HAP-1 (cell line): Measurements from ENCODE around the gene ITIH4.

Experiments used
- DNase-seq, 2 experiments: peaks; one replicate each; pipeline ENCODE4 v3.0.0-alpha.2; 2016 to 2020; ENCODE audit warnings: low spot score in 2 of 2
- H3K27me3 ChIP-seq: fragments of 250-450 bp; sonication (Bioruptor Pico); 2 replicates; pipeline ENCODE4 v1.5.1; 2020; ENCODE audit warnings: low read depth, mild to moderate bottlenecking, moderate library complexity
- H3K36me3 ChIP-seq: fragments of 250-450 bp; sonication (Bioruptor Pico); replicated peaks from 2 replicates; pipeline ENCODE4 v1.5.1; 2020; ENCODE audit warnings: mild to moderate bottlenecking
- H3K4me1 ChIP-seq: fragments of 250-450 bp; sonication (Bioruptor Pico); 2 replicates; pipeline ENCODE4 v1.5.1; 2020; ENCODE audit warnings: mild to moderate bottlenecking
- H3K4me3 ChIP-seq: fragments of 250-450 bp; sonication (Bioruptor Pico); 2 replicates; pipeline ENCODE4 v1.5.1; 2020; ENCODE audit warnings: mild to moderate bottlenecking, moderate library complexity
- H3K9me3 ChIP-seq: fragments of 250-450 bp; sonication (Bioruptor Pico); 2 replicates; pipeline ENCODE4 v1.5.1; 2020; ENCODE audit warnings: mild to moderate bottlenecking, moderate library complexity
- in situ Hi-C: fragments of 300-500 bp; cut with MboI; formaldehyde crosslinking; loops from 3 replicates; pipeline ENCODE4 v1.14.3; 2020; ENCODE audit warnings: low sequenced_read_pairs, inconsistent platforms, mixed read lengths

The ITIH4 gene

GRCh38 chr3:52796411-52796810 is 34.1 kb downstream of the ITIH4 start:
- Histone ChIP-seq H3K4me1 (no peaks in the 10 kb centered on the region), H3K4me3 (no peak overlapping the region), H3K36me3 (no peaks in the 10 kb centered on the region), H3K27me3 (no peaks in the 10 kb centered on the region), H3K9me3 (no peaks in the 10 kb centered on the region)
- in situ Hi-C loops = no loop called here
- DNase-seq = no peak

- Histone ChIP-seq H3K9me3 (no peaks in the 10 kb centered on the region), H3K4me3 (no peak overlapping the region), H3K27me3 (no peaks in the 10 kb centered on the region), H3K4me1 (no peaks in the 10 kb centered on the region), H3K36me3 (no peaks in the 10 kb centered on the region)
- DNase-seq = no peak
- in situ Hi-C loops = no loop called here
Observed at GRCh38 chr3:52795298-52795900, 35.1 kb downstream of the ITIH4 start.

- Histone ChIP-seq H3K4me3 (no peak within 1 kb of the TSS), H3K36me3 (no peaks in the 10 kb centered on the region), H3K27me3 (no peaks in the 10 kb centered on the region), H3K9me3 (no peaks in the 10 kb centered on the region), H3K4me1 (no peaks in the 10 kb centered on the region)
- in situ Hi-C loops = no loop called here
- DNase-seq = no peak
Observed at GRCh38 chr3:52794612-52795099, 35.8 kb downstream of the ITIH4 start, which contains the start of gene ITIH3. Gene ITIH3, plus strand, starts transcription at chr3:52794796. Its CDS starts 8 bp downstream, at chr3:52794804.

GRCh38 chr3:52793702-52794611 is 36.5 kb downstream of the ITIH4 start:
- Histone ChIP-seq H3K4me3 (no peak overlapping the region), H3K9me3 (no peaks in the 10 kb centered on the region), H3K36me3 (no peaks in the 10 kb centered on the region), H3K4me1 (no peaks in the 10 kb centered on the region), H3K27me3 (no peaks in the 10 kb centered on the region)
- in situ Hi-C loops = no loop called here
- no peak for DNase-seq

GRCh38 chr3:52792961-52793695 is 37.3 kb downstream of the ITIH4 start:
- Histone ChIP-seq H3K27me3 (no peaks in the 10 kb centered on the region), H3K9me3 (no peaks in the 10 kb centered on the region), H3K36me3 (no peaks in the 10 kb centered on the region), H3K4me1 (no peaks in the 10 kb centered on the region), H3K4me3 (no peak overlapping the region)
- DNase-seq = no peak
- in situ Hi-C loops = no loop called here

- no peaks in the 10 kb centered on the region for H3K9me3 ChIP-seq
- in situ Hi-C loops = no loop called here
Observed at GRCh38 chr3:52792413-52792812, 38.1 kb downstream of the ITIH4 start.

GRCh38 chr3:52791928-52792327 is 38.5 kb downstream of the ITIH4 start:
- in situ Hi-C loops = no loop called here
- Histone ChIP-seq H3K9me3 (no peaks in the 10 kb centered on the region), H3K4me3 (no peak overlapping the region), H3K4me1 (no peaks in the 10 kb centered on the region), H3K36me3 (no peaks in the 10 kb centered on the region), H3K27me3 (no peaks in the 10 kb centered on the region)
- DNase-seq = no peak

More at GRCh38 chr3:52792413-52792812, 38.1 kb downstream of the ITIH4 start:
- DNase-seq = no peak
- Histone ChIP-seq H3K27me3 (no peaks in the 10 kb centered on the region), H3K4me3 (no peak overlapping the region), H3K4me1 (no peaks in the 10 kb centered on the region), H3K36me3 (no peaks in the 10 kb centered on the region)

GRCh38 chr3:52791366-52791765 is 39.1 kb downstream of the ITIH4 start:
- no peaks in the 10 kb centered on the region for H3K9me3 ChIP-seq
- H3K36me3 ChIP-seq = no peaks in the 10 kb centered on the region
- no peak overlapping the region for H3K4me3 ChIP-seq
- in situ Hi-C loops = no loop called here
- no peak for DNase-seq
- H3K27me3 ChIP-seq = no peaks in the 10 kb centered on the region
- H3K4me1 ChIP-seq = no peaks in the 10 kb centered on the region

- no peak overlapping the region for H3K4me3 ChIP-seq
Observed at GRCh38 chr3:52790741-52791140, 39.7 kb downstream of the ITIH4 start.

GRCh38 chr3:52790337-52790736 is 40.1 kb downstream of the ITIH4 start:
- Histone ChIP-seq H3K4me1 (no peaks in the 10 kb centered on the region), H3K27me3 (no peaks in the 10 kb centered on the region), H3K36me3 (no peaks in the 10 kb centered on the region), H3K4me3 (no peak overlapping the region), H3K9me3 (no peaks in the 10 kb centered on the region)
- no peak for DNase-seq
- in situ Hi-C loops = no loop called here

More at GRCh38 chr3:52790741-52791140, 39.7 kb downstream of the ITIH4 start:
- Histone ChIP-seq H3K9me3 (no peaks in the 10 kb centered on the region), H3K27me3 (no peaks in the 10 kb centered on the region), H3K4me1 (no peaks in the 10 kb centered on the region), H3K36me3 (no peaks in the 10 kb centered on the region)
- no peak for DNase-seq
- in situ Hi-C loops = no loop called here

- H3K4me1 ChIP-seq = no peaks in the 10 kb centered on the region
- in situ Hi-C loops = no loop called here
- DNase-seq = no peak
- no peaks in the 10 kb centered on the region for H3K27me3 ChIP-seq
- H3K4me3 ChIP-seq = no peak overlapping the region
- no peaks in the 10 kb centered on the region for H3K9me3 ChIP-seq
- no peaks in the 10 kb centered on the region for H3K36me3 ChIP-seq
Observed at GRCh38 chr3:52789746-52790040, 40.8 kb downstream of the ITIH4 start.

- DNase-seq = no peak
- in situ Hi-C loops = no loop called here
- Histone ChIP-seq H3K4me3 (no peak overlapping the region), H3K36me3 (no peaks in the 10 kb centered on the region), H3K4me1 (no peaks in the 10 kb centered on the region), H3K9me3 (no peaks in the 10 kb centered on the region), H3K27me3 (no peaks in the 10 kb centered on the region)
Observed at GRCh38 chr3:52788890-52789745, 41.4 kb downstream of the ITIH4 start.
